Measurements from ENCODE around the gene ZNF23. TPM values are rescaled to one million over a fixed set of nuclear protein-coding genes. Genes with fewer than 3 reads are reported as not detected.

Gene ZNF23
- total RNA-seq (2014; rRNA removed; shearing (Covaris generic)): 9.2 and 10.6 TPM in 2 replicates

GRCh38 chr16:71461686-71462648, at the start of gene ZNF23:
ZNF23 (minus strand) TSS chr16:71462247; CDS start chr16:71456796, 5,451 bp downstream.
- peak; percentile 68 for DNase-seq (ENCODE audit: low read depth)

- DNase-seq (ENCODE audit: low read depth): no peak
Measured at GRCh38 chr16:71507061-71507460, 45.0 kb upstream of the ZNF23 start.

- no peak for DNase-seq (ENCODE audit: low read depth)
Measured at GRCh38 chr16:71504901-71505300, 42.9 kb upstream of the ZNF23 start.

- DNase-seq (ENCODE audit: low read depth): peak; percentile 52
Measured at GRCh38 chr16:71504051-71504450, 42.0 kb upstream of the ZNF23 start.

GRCh38 chr16:71501547-71501946, 39.5 kb upstream of the ZNF23 start:
- DNase-seq (ENCODE audit: low read depth): no peak

GRCh38 chr16:71500964-71501363, 38.9 kb upstream of the ZNF23 start:
- no peak for DNase-seq (ENCODE audit: low read depth)

- DNase-seq (ENCODE audit: low read depth): peak; percentile 58
Measured at GRCh38 chr16:71499775-71500364, 37.8 kb upstream of the ZNF23 start.

GRCh38 chr16:71498031-71498430, 36.0 kb upstream of the ZNF23 start:
- no peak for DNase-seq (ENCODE audit: low read depth)

- no peak for DNase-seq (ENCODE audit: low read depth)
Measured at GRCh38 chr16:71493213-71493612, 31.2 kb upstream of the ZNF23 start.

- DNase-seq (ENCODE audit: low read depth): no peak
Measured at GRCh38 chr16:71492786-71493185, 30.7 kb upstream of the ZNF23 start.

GRCh38 chr16:71491054-71491453, 29.0 kb upstream of the ZNF23 start:
- no peak for DNase-seq (ENCODE audit: low read depth)

GRCh38 chr16:71490361-71490760, 28.3 kb upstream of the ZNF23 start:
- no peak for DNase-seq (ENCODE audit: low read depth)

GRCh38 chr16:71489122-71489521, 27.1 kb upstream of the ZNF23 start, which contains the start of gene ZNF19:
ZNF19 (minus strand) TSS chr16:71489324; CDS start chr16:71482114, 7,210 bp downstream.
- no peak for DNase-seq (ENCODE audit: low read depth)

GRCh38 chr16:71484006-71484893, 22.2 kb upstream of the ZNF23 start:
- peak; percentile 92 for DNase-seq (ENCODE audit: low read depth)

- no peak for DNase-seq (ENCODE audit: low read depth)
Measured at GRCh38 chr16:71482569-71482968, 20.5 kb upstream of the ZNF23 start.

GRCh38 chr16:71480956-71481355, 18.9 kb upstream of the ZNF23 start:
- no peak for DNase-seq (ENCODE audit: low read depth)

- peak; percentile 28 for DNase-seq (ENCODE audit: low read depth)
Measured at GRCh38 chr16:71479420-71479819, 17.4 kb upstream of the ZNF23 start.

GRCh38 chr16:71476457-71477124, 14.5 kb upstream of the ZNF23 start:
- no peak for DNase-seq (ENCODE audit: low read depth)

GRCh38 chr16:71474864-71475263, 12.8 kb upstream of the ZNF23 start:
- DNase-seq (ENCODE audit: low read depth): peak; percentile 96

- peak; percentile 64 for DNase-seq (ENCODE audit: low read depth)
Measured at GRCh38 chr16:71473891-71474290, 11.8 kb upstream of the ZNF23 start.

GRCh38 chr16:71472931-71473330, 10.9 kb upstream of the ZNF23 start:
- DNase-seq (ENCODE audit: low read depth): no peak

All from M059J (cell line).